Measurements from ENCODE around the gene EIF4G3. TPM values are rescaled to one million over a fixed set of nuclear protein-coding genes. Genes with fewer than 3 reads are reported as not detected.

Gene EIF4G3
- total RNA-seq, 4 donors from 2014 or later: 56.6 to 131 (median 70.8) TPM

DNA sequence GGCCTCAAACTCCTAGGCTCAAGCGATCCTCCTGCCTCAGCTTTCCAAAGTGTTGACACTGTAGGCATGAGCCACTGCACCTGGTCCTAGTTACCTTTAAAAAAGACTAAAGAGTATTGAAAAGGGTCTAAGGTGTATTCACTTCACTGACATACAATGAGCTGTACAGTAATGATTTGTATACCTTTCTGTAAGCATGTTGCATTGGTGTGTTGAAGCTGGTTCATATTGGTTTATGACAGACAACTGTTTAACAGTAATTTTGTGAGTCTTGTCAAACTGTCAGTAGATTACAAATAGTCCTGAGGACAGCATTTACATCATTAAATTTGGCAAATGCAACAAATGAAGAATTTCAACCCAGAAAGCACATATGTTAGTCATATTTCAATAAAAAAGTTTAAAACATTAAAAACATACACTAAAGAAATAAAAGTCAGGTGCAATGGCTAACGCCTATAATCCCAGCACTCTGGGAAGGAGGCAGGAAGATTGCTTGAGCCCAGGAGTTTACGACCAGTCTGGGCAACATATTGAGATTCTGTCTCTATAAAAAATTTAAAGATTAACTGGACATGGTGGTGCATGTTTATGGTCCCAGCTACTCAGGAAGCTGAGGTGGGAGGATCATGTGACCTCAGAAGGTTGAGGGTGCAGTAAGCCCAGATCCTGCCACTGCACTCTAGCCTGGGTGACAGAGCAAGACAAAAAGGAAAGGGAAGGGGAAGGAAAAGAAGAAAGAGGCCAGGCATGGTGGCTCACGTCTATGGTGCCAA, 301.3 kb downstream of the EIF4G3 start:
- no peak for TF ChIP-seq POLR2A (IDR thresholded peaks at IDR 0.05)
- TF ChIP-seq, protein P1, sequence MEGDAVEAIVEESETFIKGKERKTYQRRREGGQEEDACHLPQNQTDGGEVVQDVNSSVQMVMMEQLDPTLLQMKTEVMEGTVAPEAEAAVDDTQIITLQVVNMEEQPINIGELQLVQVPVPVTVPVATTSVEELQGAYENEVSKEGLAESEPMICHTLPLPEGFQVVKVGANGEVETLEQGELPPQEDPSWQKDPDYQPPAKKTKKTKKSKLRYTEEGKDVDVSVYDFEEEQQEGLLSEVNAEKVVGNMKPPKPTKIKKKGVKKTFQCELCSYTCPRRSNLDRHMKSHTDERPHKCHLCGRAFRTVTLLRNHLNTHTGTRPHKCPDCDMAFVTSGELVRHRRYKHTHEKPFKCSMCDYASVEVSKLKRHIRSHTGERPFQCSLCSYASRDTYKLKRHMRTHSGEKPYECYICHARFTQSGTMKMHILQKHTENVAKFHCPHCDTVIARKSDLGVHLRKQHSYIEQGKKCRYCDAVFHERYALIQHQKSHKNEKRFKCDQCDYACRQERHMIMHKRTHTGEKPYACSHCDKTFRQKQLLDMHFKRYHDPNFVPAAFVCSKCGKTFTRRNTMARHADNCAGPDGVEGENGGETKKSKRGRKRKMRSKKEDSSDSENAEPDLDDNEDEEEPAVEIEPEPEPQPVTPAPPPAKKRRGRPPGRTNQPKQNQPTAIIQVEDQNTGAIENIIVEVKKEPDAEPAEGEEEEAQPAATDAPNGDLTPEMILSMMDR (IDR thresholded peaks at IDR 0.05): no peak
- Histone ChIP-seq H3K9me3 (no peaks in the 10 kb centered on the region), H3K27ac (no peak overlapping the region), H3K4me3 (no peak overlapping the region), H3K27me3 (no peaks in the 10 kb centered on the region), H3K4me1 (no peaks in the 10 kb centered on the region), H3K36me3 (peaks cover 0 to 17% (median 4%) of the 10 kb centered on the region in 3 donors)
- no peak for DNase-seq

- DNase-seq: no peak
- H3K4me3 ChIP-seq: no peak overlapping the region
- H3K27me3 ChIP-seq: no peaks in the 10 kb centered on the region
- peaks cover 0 to 6% (median under 1%) of the 10 kb centered on the region in 3 donors for H3K36me3 ChIP-seq
- H3K4me1 ChIP-seq: no peaks in the 10 kb centered on the region
- no peaks in the 10 kb centered on the region for H3K9me3 ChIP-seq
- no peak overlapping the region for H3K27ac ChIP-seq
- no peak for TF ChIP-seq POLR2A (IDR thresholded peaks at IDR 0.05)
- TF ChIP-seq, protein P1 (IDR thresholded peaks at IDR 0.05): no peak
Measured at GRCh38 chr1:20873311-20873710, 303.4 kb downstream of the EIF4G3 start.

DNA sequence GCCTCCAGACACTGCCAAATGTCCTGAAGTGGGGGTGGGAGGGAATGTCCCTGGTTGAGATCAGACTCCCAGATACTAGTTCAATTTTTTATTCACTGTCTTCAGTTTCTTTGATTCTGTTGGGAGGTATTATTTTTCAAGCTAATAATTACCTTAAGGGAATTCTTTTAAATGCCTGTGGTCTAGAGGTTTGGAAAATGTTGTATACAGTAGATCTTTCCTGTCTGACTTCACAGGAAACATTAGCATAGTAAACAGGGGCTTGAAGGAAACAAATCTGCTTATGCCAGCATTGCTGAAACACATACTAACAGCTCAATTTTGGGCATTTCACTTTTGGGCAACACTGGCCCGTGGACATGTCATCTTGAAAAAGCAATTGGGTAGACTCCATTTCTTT, 305.3 kb downstream of the EIF4G3 start:
- no peaks in the 10 kb centered on the region for H3K4me1 ChIP-seq
- H3K27me3 ChIP-seq: no peaks in the 10 kb centered on the region
- no peaks in the 10 kb centered on the region for H3K9me3 ChIP-seq
- no peak overlapping the region for H3K4me3 ChIP-seq
- H3K27ac ChIP-seq: no peak overlapping the region
- TF ChIP-seq, protein P1 (IDR thresholded peaks at IDR 0.05): no peak
- TF ChIP-seq POLR2A (IDR thresholded peaks at IDR 0.05): no peak
- DNase-seq: no peak
- no peaks in the 10 kb centered on the region for H3K36me3 ChIP-seq

DNA sequence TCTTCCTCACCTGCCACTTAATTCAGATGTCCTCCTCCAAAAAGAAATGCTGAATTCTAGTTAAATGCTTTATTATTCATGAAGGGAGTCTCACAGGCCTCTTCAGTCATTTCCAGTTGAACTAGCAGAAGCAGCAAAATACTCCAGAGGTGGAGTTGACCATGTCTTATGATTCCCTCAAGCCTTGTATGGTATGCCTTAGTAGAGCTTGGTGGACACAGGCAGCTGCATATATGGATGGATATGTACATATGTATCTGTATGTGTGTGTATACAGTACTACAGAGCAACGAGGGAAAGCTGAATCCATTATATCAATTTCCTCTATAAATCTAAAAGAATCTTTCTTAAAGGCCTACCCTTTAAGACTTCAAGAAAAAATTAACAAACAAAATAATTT, 306.0 kb downstream of the EIF4G3 start:
- Histone ChIP-seq H3K27me3 (no peaks in the 10 kb centered on the region), H3K4me1 (no peaks in the 10 kb centered on the region), H3K27ac (no peak overlapping the region), H3K4me3 (no peak overlapping the region), H3K36me3 (no peaks in the 10 kb centered on the region), H3K9me3 (no peaks in the 10 kb centered on the region)
- TF ChIP-seq POLR2A (IDR thresholded peaks at IDR 0.05): no peak
- TF ChIP-seq, protein P1 (IDR thresholded peaks at IDR 0.05): no peak
- DNase-seq: no peak

GRCh38 chr1:20868263-20868662, 308.4 kb downstream of the EIF4G3 start:
- no peak for TF ChIP-seq POLR2A (IDR thresholded peaks at IDR 0.05)
- TF ChIP-seq, protein P1 (IDR thresholded peaks at IDR 0.05): no peak
- H3K27me3 ChIP-seq: no peaks in the 10 kb centered on the region
- peaks cover 0 to 18% (median 0%) of the 10 kb centered on the region in 3 donors for H3K36me3 ChIP-seq
- H3K27ac ChIP-seq: no peak overlapping the region
- H3K4me1 ChIP-seq: no peaks in the 10 kb centered on the region
- H3K9me3 ChIP-seq: no peaks in the 10 kb centered on the region
- H3K4me3 ChIP-seq: no peak overlapping the region
- DNase-seq: no peak
